ENCODE results near the gene MOCS2. TPM values are rescaled to one million over a fixed set of nuclear protein-coding genes. Genes with fewer than 3 reads are reported as not detected.

Gene MOCS2
- total and polyA plus RNA-seq, 2 of the 8 experiments (the other 6 are each of a cell fraction or from before 2014, with no cell fraction given): 6.7 to 16.1 TPM

DNA sequence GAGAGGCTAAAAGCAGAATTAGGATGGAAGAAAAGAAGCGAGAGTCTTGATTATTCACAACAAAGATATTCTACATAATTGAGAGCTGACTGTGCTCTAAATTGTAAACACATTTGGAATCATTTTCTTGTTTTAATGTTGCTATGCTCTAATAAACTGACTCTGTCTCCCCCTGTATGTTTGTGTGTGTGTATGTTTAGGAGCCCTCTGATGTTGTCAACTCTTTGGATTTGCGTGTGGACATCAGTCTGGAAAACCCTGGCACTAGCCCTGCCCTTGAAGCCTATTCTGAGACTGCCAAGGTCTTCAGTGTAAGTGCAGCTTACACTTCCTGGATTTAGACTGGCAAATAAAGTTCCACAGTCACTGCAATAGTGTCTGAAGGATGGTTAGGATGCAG, 37.8 kb downstream of the MOCS2 start:
- H3K18ac ChIP-seq (ENCODE audit: extremely low read depth, low read length): no peak overlapping the region
- no peak overlapping the region for H2BK20ac ChIP-seq (ENCODE audit: low read length)
- H4K8ac ChIP-seq (ENCODE audit: extremely low read depth, insufficient read depth, low read length): no peak overlapping the region
- no peak overlapping the region for H2BK12ac ChIP-seq (ENCODE audit: low read depth, low read length)
- no peaks in the 10 kb centered on the region for H3K9me3 ChIP-seq (ENCODE audit: insufficient read depth in 2 of 2, low read depth in 1 of 2, low read length in 1 of 2)
- H3K14ac ChIP-seq (ENCODE audit: insufficient read length): no peak overlapping the region
- ChIA-PET CTCF (ENCODE audit: partially characterized antibody) (interaction anchor here (1.1 to 2.6 kb wide), 3 partner anchors 25 to 122 kb away, joined by 3 to 10 read pairs (median 3); no protein-coding TSS in a partner anchor), POLR2A (ENCODE audit: partially characterized antibody) (no interaction called here)
- no peak overlapping the region for H2AK5ac ChIP-seq (ENCODE audit: low read depth, low read length)
- FAIRE-seq: no peak
- H2BK120ac ChIP-seq (replicated peaks; ENCODE audit: low read depth, low read length): no peak overlapping the region
- H3K56ac ChIP-seq (replicated peaks; ENCODE audit: insufficient read length, low read depth, low read length): no peak overlapping the region
- H4K20me1 ChIP-seq (replicated peaks in 1 of 2; ENCODE audit: control insufficient read depth in 1 of 2, insufficient read depth in 2 of 2, low read length in 2 of 2): no peaks in the 10 kb centered on the region
- H3K27me3 ChIP-seq (replicated peaks in 1 of 4; ENCODE audit: control insufficient read depth in 3 of 4, extremely low read depth in 1 of 4, insufficient read depth in 3 of 4, low read length in 3 of 4): no peaks in the 10 kb centered on the region
- H4K5ac ChIP-seq (ENCODE audit: insufficient read length, low read depth, low read length): no peak overlapping the region
- no peaks in the 10 kb centered on the region for H3K4me1 ChIP-seq (replicated peaks in 1 of 4; ENCODE audit: control insufficient read depth in 3 of 4, insufficient read depth in 4 of 4, low read length in 3 of 4)
- no peaks in the 10 kb centered on the region for H3K79me2 ChIP-seq (ENCODE audit: control insufficient read depth in 1 of 2, insufficient read depth in 2 of 2, low read length in 2 of 2)
- no peak overlapping the region for H3K27ac ChIP-seq (ENCODE audit: low read depth, low read length)
- H3K4ac ChIP-seq (replicated peaks; ENCODE audit: insufficient read length, low read depth, low read length): no peak overlapping the region
- H3K4me2 ChIP-seq (ENCODE audit: insufficient read depth in 1 of 2, low read depth in 2 of 2, low read length in 2 of 2): no peak overlapping the region
- H3K23me2 ChIP-seq (ENCODE audit: low read depth, low read length): no peaks in the 10 kb centered on the region
- no peak overlapping the region for H3K4me3 ChIP-seq (ENCODE audit: extremely low read depth in 1 of 4, insufficient read depth in 2 of 4, low read depth in 3 of 4, low read length in 4 of 4)
- DNase-seq (ENCODE audit: low read depth in 1 of 2, low spot score in 2 of 2): no peak
- no peak overlapping the region for H4K91ac ChIP-seq (replicated peaks; ENCODE audit: insufficient read length, low read length)
- no peak overlapping the region for H2AFZ ChIP-seq (ENCODE audit: low read length)
- no peak overlapping the region for H3K23ac ChIP-seq (ENCODE audit: insufficient read length)
- peaks cover 0 to 9% (median 3%) of the 10 kb centered on the region in 4 experiments; a peak in 2 of 8 replicates for H3K36me3 ChIP-seq (ENCODE audit: control insufficient read depth in 2 of 4, insufficient read depth in 4 of 4, low read length in 3 of 4)
- WGBS, 2 experiments (ENCODE audit: extremely low coverage in 1 of 2, insufficient coverage in 1 of 2, insufficient read length in 1 of 2, insufficient replicate concordance in 2 of 2, low coverage in 1 of 2, low lambda C conversion rate in 2 of 2, missing lambda C conversion rate in 1 of 2): 97% methylated on average over 2 of the region's 2 CpGs; no CpG with 5 or more reads in 1 of the 2 experiments
- no peak overlapping the region for H2BK15ac ChIP-seq (ENCODE audit: low read length)
- H3K79me1 ChIP-seq (ENCODE audit: low read depth, low read length): no peaks in the 10 kb centered on the region
- H3K9ac ChIP-seq (replicated peaks in 1 of 4; ENCODE audit: extremely low read depth in 1 of 4, low read depth in 3 of 4, low read length in 3 of 4): no peak overlapping the region
- H2BK5ac ChIP-seq (ENCODE audit: low read depth, low read length): no peak overlapping the region
- TF ChIP-seq POLR2AphosphoS5 (IDR thresholded peaks at IDR 0.05; ENCODE audit: low read depth, low read length) (no peak), RBBP5 (IDR thresholded peaks at IDR 0.05; ENCODE audit: borderline replicate concordance, low read depth, low read length) (no peak), JUN (IDR thresholded peaks at IDR 0.05; ENCODE audit: low read depth, low read length) (no peak), BACH1 (IDR thresholded peaks at IDR 0.05; ENCODE audit: low read length) (no peak), SRF (IDR thresholded peaks at IDR 0.05; ENCODE audit: low read depth, low read length) (no peak), JUND (IDR thresholded peaks at IDR 0.05; ENCODE audit: low read length) (no peak), CBX8 (IDR thresholded peaks at IDR 0.05; ENCODE audit: borderline replicate concordance, low read depth, low read length) (no peak), KDM5A (IDR thresholded peaks at IDR 0.05; ENCODE audit: low read length) (no peak), TCF12 (IDR thresholded peaks at IDR 0.05; ENCODE audit: low read depth, low read length) (no peak), RFX5 (IDR thresholded peaks at IDR 0.05; ENCODE audit: borderline replicate concordance, low read depth, low read length) (no peak), TAF1 (IDR thresholded peaks at IDR 0.05; ENCODE audit: low read depth, low read length) (no peak), EZH2 (IDR thresholded peaks at IDR 0.05; ENCODE audit: low read depth, low read length, severe bottlenecking) (no peak), BRCA1 (IDR thresholded peaks at IDR 0.05; ENCODE audit: low read depth, low read length) (no peak), SP2 (IDR thresholded peaks at IDR 0.05; ENCODE audit: low read length) (no peak), EGR1 (IDR thresholded peaks at IDR 0.05; ENCODE audit: borderline replicate concordance, low read depth, low read length) (no peak), ASH2L (IDR thresholded peaks at IDR 0.05; ENCODE audit: low read length) (no peak)
- TF ChIP-seq, protein P1, sequence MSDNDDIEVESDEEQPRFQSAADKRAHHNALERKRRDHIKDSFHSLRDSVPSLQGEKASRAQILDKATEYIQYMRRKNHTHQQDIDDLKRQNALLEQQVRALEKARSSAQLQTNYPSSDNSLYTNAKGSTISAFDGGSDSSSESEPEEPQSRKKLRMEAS (IDR thresholded peaks at IDR 0.05): no peak
